SU-DHL-6 (cell line): ENCODE results near the gene HSF2BP.

ENCODE experiments used
- H2AFZ ChIP-seq: fragments of 200-600 bp; sonication (generic); 2 replicates; pipeline ENCODE4 v1.6.1; 2014; ENCODE audit warnings: low read depth, mild to moderate bottlenecking, moderate library complexity, mixed read lengths, antibody characterized with exemption, low read length; ENCODE audit not compliant: severe bottlenecking
- H3F3A ChIP-seq: fragments of 200-600 bp; shearing (Covaris generic); 2 replicates; pipeline ENCODE4 v1.6.0; 2016; ENCODE audit warnings: antibody characterized with exemption, mild to moderate bottlenecking; ENCODE audit not compliant: insufficient read depth
- H3K27ac ChIP-seq: fragments of 200-600 bp; sonication (generic); 2 replicates; pipeline ENCODE4 v1.5.1; 2016; ENCODE audit warnings: low read depth, mild to moderate bottlenecking, low read length, moderate library complexity, mixed read lengths
- H3K27me3 ChIP-seq: fragments of 200-600 bp; sonication (generic), shearing (Covaris generic); 2 replicates; pipeline ENCODE4 v1.6.0; 2014; ENCODE audit warnings: mild to moderate bottlenecking, low read length
- H3K36me3 ChIP-seq: fragments of 200-600 bp; sonication (generic); 2 replicates; pipeline ENCODE4 v1.6.1; 2014; ENCODE audit warnings: mild to moderate bottlenecking, low read length, mixed read lengths
- H3K4me2 ChIP-seq: fragments of 300-600, 200-600 bp; shearing (Covaris generic), sonication (generic); 2 replicates; pipeline ENCODE4 v1.6.0; 2014; ENCODE audit warnings: low read length, low read depth, mild to moderate bottlenecking; ENCODE audit not compliant: poor library complexity, severe bottlenecking
- H3K4me3 ChIP-seq: fragments of 200-600 bp; sonication (generic); 2 replicates; pipeline ENCODE4 v1.5.1; 2014; ENCODE audit warnings: antibody characterized with exemption, low read length, mild to moderate bottlenecking, mixed read lengths; ENCODE audit not compliant: insufficient read depth, poor library complexity, severe bottlenecking
- H3K79me2 ChIP-seq: fragments of 200-600 bp; sonication (generic); 2 replicates; pipeline ENCODE4 v1.6.1; 2014; ENCODE audit warnings: mild to moderate bottlenecking, low read length, moderate library complexity; ENCODE audit not compliant: insufficient read depth
- H3K9ac ChIP-seq: fragments of 200-600 bp; sonication (generic); 2 replicates; pipeline ENCODE4 v1.7.0; 2014; ENCODE audit warnings: mild to moderate bottlenecking, low read length
- H3K9me2 ChIP-seq: fragments of 200-600 bp; sonication (generic); replicated peaks from 2 replicates; pipeline ENCODE4 v1.6.1; 2014; ENCODE audit warnings: low read length; ENCODE audit not compliant: insufficient read depth
- H3K9me3 ChIP-seq: fragments of 200-600 bp; sonication (generic); 2 replicates; pipeline ENCODE4 v1.6.1; 2014; ENCODE audit warnings: low read length, mixed read lengths; ENCODE audit not compliant: insufficient read depth
- H4K20me1 ChIP-seq: fragments of 200-600 bp; sonication (generic); 2 replicates; pipeline ENCODE4 v1.6.1; 2014; ENCODE audit warnings: low read depth, mild to moderate bottlenecking, antibody characterized with exemption, low read length, moderate library complexity, mixed read lengths
- EZH2phosphoT487 ChIP-seq: fragments of 200-600 bp; sonication (generic), shearing (Covaris generic); conservative IDR thresholded peaks from 2 replicates; pipeline ENCODE4 v1.6.1; 2018; ENCODE audit warnings: mild to moderate bottlenecking, antibody characterized with exemption, low read length, moderate library complexity, mixed read lengths
- TF ChIP-seq, protein P1 (sequence below): fragments of 200-600 bp; sonication (generic); IDR thresholded peaks from one replicate; pipeline ENCODE4 v1.5.1; 2017; ENCODE audit warnings: antibody characterized with exemption, mild to moderate bottlenecking, low read length, moderate library complexity; ENCODE audit not compliant: insufficient read depth, poor library complexity, severe bottlenecking

HSF2BP gene

DNA sequence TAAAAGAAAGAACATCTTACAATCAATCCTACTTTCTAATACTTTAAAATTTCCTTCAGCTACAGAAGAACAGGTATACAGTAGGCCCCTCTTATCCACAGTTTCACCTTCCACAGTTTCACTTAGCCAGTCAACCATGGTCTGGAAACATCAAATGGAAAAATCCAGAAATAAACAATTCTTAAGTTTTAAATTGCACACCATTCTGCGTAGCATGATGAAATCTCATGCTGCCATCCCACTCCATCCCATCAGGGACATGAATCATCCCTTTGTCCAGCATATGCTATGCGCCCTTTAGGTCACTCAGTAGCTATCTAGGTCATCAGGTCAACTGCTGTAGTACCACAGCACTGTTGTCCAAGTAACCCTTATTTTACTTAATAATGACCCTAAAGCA, 67.7 kb downstream of the HSF2BP start:
- Histone ChIP-seq H3K9ac (no peak overlapping the region), H2AFZ (no peak overlapping the region), H3K4me3 (no peak overlapping the region), H3K36me3 (no peaks in the 10 kb centered on the region), H3K27me3 (no peaks in the 10 kb centered on the region; the same call in 1 of the 2 replicates), H3K9me2 (no peaks in the 10 kb centered on the region), H3K79me2 (no peaks in the 10 kb centered on the region), H4K20me1 (no peaks in the 10 kb centered on the region; the same call in 1 of the 2 replicates), H3F3A (no peaks in the 10 kb centered on the region), H3K9me3 (no peaks in the 10 kb centered on the region), H3K27ac (no peak overlapping the region), H3K4me2 (no peak overlapping the region)
- TF ChIP-seq, protein P1, sequence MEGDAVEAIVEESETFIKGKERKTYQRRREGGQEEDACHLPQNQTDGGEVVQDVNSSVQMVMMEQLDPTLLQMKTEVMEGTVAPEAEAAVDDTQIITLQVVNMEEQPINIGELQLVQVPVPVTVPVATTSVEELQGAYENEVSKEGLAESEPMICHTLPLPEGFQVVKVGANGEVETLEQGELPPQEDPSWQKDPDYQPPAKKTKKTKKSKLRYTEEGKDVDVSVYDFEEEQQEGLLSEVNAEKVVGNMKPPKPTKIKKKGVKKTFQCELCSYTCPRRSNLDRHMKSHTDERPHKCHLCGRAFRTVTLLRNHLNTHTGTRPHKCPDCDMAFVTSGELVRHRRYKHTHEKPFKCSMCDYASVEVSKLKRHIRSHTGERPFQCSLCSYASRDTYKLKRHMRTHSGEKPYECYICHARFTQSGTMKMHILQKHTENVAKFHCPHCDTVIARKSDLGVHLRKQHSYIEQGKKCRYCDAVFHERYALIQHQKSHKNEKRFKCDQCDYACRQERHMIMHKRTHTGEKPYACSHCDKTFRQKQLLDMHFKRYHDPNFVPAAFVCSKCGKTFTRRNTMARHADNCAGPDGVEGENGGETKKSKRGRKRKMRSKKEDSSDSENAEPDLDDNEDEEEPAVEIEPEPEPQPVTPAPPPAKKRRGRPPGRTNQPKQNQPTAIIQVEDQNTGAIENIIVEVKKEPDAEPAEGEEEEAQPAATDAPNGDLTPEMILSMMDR = no peak
- no peak for TF ChIP-seq EZH2phosphoT487

DNA sequence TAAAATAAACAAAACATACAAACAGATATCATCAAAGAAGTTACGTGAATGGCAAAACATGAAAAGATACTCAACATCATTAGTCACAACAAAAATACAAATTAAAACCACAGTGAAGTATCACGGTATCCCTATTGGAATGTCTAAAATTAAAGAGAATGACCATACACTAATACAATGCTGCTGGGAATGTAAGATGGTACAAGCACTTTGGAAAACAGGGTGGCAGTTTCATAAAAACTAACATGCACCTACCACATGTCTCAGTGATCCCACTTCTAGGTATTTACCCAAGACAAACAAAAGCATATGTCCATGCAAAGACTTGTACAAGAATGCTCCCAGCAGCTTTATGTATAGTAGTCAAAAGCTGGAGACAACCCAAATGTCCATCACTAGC, 69.1 kb downstream of the HSF2BP start:
- H3K9me3 ChIP-seq = no peaks in the 10 kb centered on the region
- no peak overlapping the region for H3K27ac ChIP-seq
- H3K9me2 ChIP-seq = no peaks in the 10 kb centered on the region
- TF ChIP-seq EZH2phosphoT487 = no peak
- TF ChIP-seq, protein P1 = no peak
- no peak overlapping the region for H3K4me3 ChIP-seq
- H2AFZ ChIP-seq = no peak overlapping the region
- H4K20me1 ChIP-seq = no peaks in the 10 kb centered on the region; the same call in 1 of the 2 replicates
- no peak overlapping the region for H3K9ac ChIP-seq
- no peak overlapping the region for H3K4me2 ChIP-seq
- H3K27me3 ChIP-seq = no peaks in the 10 kb centered on the region; the same call in 1 of the 2 replicates
- H3K36me3 ChIP-seq = no peaks in the 10 kb centered on the region
- H3F3A ChIP-seq = no peaks in the 10 kb centered on the region
- H3K79me2 ChIP-seq = no peaks in the 10 kb centered on the region

DNA sequence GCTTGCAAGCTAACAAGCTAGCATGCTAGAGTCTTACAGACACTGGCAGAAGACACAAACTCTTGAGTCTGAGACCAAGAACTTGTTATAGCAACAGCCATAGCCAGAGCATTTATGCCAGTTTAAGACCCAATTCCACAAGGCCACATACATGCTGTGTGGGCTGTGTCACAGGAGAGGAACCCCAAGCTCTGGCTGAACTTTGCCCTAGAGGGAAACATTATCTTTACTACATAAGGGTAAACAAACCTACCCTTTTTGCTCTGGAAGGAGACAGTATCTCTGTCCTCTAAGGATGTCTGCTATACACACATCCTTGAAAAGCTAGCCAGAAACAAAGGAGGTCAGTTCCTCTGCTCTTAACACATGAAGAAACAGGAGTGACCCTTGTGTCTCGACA, 70.3 kb downstream of the HSF2BP start:
- TF ChIP-seq, protein P1 = no peak
- no peak for TF ChIP-seq EZH2phosphoT487
- H3K27me3 ChIP-seq = no peaks in the 10 kb centered on the region; the same call in 1 of the 2 replicates
- H3K9me3 ChIP-seq = no peaks in the 10 kb centered on the region
- H3K9ac ChIP-seq = no peak overlapping the region
- no peaks in the 10 kb centered on the region for H3K79me2 ChIP-seq
- H3K27ac ChIP-seq = no peak overlapping the region
- H3K4me2 ChIP-seq = no peak overlapping the region
- H2AFZ ChIP-seq = no peak overlapping the region
- no peak overlapping the region for H3K4me3 ChIP-seq
- no peaks in the 10 kb centered on the region for H3K36me3 ChIP-seq
- no peaks in the 10 kb centered on the region for H3F3A ChIP-seq
- no peaks in the 10 kb centered on the region for H3K9me2 ChIP-seq
- no peaks in the 10 kb centered on the region; the same call in 1 of the 2 replicates for H4K20me1 ChIP-seq
